NCI-H146 treated with DMSO at 0.1 percent for 48 hours (cell line): ENCODE measurements around the gene ARRB2.
"Not testable (repeated sequence)": the region's sequence is repeated elsewhere in the genome, so short reads cannot be mapped to it uniquely, and the experiment has no call there.

Experiments used
- DNase-seq: peaks from one replicate; lab custom pipeline; 2025; ENCODE audit not compliant: unreplicated experiment; lab: John Stamatoyannopoulos, UW

The ARRB2 gene

DNA sequence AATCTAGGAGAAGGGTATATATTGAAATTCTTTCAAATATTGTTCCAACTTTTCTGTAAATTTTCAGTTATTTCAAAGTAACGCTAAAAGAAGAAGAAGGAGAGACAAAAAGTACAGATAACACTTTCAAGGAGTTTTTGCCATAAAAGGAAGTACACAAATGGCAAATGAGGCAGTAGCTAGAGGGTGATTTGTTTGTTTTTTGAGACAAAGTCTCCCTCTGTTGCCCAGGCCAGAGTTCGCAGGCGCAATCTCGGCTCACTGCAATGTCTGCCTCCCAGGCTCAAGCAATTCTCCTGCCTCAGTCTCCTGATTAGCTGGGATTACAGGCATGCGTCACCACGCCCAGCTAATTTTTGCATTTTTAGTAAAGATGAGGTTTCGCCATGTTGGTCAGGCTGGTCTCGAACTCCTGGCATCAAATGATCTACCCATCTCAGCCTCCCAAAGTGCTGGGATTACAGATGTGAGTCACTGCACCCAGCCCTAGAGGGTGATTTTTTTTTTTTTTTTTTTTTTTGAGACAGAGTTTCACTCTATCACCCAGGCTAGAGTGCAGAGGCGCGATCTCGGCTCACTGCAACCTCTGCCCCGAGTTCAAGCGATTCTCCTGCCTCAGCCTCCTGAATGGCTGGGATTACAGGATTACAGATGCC lies 10.9 kb upstream of the ARRB2 start:
- not testable (repeated sequence) for DNase-seq

DNA sequence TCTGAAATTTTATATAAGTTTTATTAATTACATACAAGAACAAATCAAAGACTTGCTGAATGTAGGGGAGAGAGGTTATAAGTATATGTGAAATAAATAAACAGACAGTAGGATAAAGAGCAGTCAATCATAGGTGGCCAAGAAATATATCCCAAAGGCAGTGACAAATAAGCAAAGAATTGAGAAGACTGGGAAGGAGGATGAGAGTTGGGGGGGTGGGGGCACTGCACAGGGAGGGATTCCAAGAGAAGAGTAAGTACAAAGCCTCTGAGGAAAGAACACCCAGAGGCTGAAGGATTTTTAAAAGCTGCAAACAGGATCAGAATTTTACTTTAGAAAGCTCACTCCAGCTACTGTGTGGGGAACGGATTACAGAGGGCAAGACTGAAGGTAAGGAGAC lies 9.3 kb upstream of the ARRB2 start:
- DNase-seq, result no peak

DNA sequence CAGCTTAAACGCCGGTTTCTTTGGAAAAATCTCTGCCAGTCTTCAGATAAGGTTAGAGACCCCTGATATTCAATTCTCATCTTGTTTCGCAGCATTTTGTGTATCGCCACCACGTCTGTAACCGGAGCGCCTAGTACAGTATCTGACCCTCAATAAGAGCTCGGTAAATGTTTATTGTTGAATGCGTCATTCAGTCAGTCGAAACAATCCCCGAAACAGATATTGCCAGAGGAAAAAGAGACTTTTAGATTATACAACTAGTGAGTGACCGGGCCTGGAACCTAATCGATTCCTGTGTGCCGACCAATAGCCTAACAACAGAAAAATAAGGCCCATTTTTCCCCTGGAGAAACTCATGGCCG lies 7.1 kb upstream of the ARRB2 start:
- no peak for DNase-seq

DNA sequence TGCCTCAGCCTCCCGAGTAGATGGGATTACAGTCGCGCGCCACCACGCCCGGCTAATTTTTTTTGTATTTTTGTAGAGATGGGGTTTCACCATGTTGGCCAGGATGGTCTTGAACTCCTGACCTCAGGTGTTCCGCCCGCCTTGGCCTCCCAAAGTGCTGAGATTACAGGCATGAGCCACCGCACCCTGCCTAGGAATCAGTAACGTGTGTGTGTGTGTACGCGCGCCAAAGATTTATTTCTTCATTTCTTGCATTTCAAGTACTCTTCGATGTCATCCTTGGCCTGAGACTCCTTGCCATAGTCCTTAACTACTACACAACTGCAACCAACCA lies 5.9 kb upstream of the ARRB2 start:
- DNase-seq, result not testable (repeated sequence)

DNA sequence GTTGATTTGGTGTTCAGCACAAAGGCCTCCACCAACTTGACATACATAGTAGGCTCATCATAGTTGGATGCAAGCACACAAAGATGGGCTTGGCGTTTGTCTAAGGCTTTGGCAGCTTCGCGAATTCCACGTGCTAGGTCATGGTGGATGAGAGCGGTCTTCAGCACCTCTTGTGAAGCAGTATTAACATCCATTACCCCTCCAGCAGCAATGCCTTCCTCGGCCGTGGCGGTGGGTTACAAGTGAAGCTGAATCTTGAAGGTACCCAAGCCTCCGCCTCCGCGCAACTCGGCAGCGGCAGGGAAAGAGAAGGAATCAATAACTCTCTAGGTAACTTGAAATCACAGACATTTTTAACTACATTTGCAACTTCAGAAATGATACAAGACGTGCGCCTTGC lies 5.4 kb upstream of the ARRB2 start:
- no peak for DNase-seq

DNA sequence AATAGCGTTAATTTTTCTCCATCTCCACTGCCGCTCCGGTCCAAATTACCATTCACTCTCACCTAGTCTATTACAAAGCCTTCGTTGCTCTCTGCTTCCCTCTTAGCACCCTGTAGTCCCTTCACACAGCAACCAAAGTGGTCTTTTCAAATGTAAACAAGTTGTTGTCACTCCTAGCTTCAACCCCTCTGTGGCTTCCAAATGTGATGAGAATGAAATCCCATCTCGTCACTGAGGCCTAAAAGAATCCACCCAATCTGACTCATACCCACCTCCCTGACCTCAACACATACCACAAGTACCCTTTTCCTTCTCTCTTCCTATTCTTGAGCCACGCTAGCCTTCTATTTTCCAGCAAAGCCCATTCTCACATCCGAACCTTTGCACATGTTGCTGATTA lies 4.3 kb upstream of the ARRB2 start:
- DNase-seq, result no peak

DNA sequence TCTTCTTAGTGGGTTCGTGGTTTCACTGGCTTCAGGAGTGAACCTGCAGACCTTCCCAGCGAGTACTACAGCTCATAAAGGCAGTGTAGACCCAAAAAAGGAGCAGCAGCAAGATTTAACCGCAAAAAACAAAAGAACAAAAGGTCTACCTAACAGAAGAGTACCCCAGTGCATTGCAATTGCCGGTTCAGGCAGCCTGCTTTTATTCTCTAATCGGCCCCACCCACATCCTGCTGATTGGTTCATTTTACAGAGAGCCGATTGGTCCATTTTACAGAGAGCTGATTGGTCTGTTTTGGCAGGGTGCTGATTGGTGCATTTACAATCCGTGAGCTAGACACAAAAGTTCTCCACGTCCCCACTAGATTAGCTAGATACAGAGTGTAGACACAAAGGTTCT lies 2.0 kb upstream of the ARRB2 start:
- DNase-seq, result peak; percentile 4

DNA sequence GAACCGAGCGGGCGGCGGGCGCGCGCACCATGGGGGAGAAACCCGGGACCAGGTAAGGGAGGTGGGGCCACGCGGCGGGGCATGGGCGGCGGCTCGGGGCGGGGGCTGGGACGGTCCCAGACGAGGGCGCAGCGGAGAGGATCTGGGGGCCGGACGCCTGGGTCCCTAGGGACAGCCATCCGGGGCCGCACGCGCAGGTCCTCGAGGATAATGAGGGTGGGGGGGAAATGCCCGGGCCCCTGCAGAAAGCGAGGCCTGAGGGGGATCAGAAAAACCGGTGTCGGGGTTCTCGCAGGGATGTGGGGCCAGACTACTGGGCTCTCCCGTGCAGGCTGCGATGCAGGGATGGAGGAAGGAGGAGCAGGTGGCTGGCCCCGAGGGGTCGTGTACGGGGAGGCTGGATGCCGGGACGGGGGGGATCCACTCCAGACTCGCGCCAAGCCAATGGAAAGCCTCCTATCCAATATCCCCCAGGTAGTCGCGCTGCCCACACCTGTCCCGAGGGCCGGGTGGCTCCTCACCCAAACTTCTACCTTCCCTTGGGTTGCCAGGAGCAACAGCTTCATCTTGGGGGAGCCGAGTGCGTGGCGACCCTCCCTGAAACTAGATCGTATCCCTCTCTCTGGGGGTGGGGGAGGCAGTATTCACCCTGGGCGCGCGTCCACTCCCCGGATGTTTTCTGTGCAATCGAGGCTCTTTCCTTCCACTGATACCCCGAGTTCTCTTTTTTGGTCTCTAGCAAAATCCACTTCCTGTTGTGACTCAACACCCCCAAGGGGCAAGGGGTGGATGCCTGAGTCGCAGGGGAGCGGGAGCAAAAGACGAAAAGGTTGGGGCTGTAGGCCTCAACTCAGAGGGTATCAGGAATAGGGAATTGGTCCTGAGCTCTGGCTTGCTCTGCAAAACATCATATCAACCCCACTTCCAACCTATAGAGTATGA lies 532 bp downstream of the ARRB2 start:
- DNase-seq, result no peak

DNA sequence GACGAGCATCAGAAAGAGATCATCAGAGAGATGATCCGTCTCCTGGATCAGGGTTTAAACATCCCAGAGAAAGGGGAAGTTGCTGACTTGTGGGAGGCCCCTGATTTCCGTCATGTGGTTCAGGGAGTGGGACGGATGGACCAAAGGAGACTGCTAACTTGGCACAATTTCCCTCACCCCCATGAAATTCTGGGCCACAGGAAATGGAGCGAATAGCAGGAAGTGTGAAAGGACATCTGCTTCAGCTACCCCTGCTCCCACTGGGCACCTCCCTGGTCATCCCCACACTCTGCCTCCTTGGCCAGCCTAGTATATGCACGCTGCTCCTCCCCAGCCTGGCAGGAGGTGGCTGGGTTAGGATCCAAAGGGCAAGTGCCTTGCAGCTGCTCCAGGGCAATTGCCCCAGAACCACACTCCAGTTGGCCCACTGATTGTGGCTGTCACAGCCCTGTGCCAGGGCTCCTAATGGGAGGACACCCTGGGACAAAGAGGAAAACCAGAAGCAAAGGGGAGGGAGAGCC lies 1.3 kb downstream of the ARRB2 start:
- DNase-seq, result no peak

DNA sequence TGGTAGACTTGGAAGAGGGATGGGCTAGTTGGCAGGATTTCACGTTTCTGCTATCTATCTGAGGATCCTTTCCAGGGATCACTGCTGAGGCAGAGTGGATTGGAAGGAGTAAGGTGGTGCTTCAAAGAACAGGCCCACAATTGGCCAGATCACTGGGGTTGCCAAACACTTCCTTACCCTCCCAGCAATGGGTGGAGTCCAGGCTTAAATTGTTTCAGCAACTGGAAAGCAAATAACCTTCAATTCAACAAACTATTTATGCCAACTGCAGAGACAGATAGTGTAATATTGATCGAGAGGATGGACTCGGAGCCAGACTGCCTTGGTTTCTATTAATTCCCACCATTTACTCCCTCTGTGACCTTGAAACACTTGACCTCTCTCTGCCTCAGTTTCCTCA lies 2.1 kb downstream of the ARRB2 start:
- no peak for DNase-seq

DNA sequence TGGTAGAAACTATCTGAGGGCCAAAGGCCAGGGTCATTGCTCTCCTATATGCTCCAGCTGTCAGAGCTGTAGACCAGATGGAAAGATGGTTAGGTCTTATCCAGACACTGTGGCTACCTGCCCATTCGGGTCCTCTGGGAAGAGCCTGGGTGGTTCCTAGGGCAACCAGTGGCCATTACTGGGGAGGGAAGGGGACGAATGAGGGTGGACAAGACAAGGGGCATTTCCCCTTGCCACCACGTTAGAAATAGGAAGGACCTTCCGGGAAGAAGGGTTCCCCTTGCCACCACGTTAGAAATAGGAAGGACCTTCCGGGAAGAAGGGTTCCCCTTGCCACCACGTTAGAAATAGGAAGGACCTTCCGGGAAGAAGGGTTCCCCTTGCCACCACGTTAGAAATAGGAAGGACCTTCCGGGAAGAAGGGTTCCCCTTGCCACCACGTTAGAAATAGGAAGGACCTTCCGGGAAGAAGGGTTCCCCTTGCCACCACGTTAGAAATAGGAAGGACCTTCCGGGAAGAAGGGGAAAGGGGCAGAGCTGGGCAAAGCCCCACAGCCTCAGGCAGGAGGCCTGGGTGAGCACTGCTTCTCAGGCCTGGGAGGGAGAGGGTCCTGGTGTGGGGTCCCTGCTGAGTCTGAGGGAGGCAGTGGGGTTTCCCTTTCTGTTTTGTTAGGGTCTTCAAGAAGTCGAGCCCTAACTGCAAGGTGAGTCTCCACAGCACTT lies 4.1 kb downstream of the ARRB2 start:
- not testable (repeated sequence) for DNase-seq

DNA sequence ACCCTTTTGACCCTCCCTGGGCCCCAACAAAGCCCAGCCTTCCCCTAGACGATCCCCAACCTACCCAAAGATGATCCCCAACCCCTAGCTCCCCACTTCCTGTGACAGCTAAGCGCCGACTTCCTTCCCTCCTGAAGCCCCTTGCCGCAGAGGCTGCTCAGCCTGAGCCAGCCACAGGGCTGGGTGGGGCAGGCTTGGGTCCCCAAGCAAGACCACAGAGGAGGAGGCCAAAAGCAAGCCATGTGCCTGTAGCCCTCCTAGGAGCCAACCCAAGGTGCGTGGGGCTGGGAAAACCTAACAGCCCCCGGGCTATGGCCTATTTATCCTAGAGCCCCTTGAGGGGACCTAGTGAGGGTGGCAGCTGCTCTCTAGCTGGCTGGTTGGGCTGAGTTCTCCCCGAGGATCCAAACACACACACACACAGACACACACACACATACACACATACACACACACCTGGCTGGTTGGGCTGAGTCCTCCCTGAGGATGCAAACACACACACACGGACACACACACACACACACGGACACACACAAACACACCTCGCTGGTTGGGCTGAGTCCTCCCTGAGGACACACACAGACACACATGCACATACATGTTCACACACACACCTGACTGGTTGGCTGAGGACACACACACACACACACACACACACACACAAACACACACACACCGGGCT lies 4.8 kb downstream of the ARRB2 start:
- DNase-seq, result no peak

DNA sequence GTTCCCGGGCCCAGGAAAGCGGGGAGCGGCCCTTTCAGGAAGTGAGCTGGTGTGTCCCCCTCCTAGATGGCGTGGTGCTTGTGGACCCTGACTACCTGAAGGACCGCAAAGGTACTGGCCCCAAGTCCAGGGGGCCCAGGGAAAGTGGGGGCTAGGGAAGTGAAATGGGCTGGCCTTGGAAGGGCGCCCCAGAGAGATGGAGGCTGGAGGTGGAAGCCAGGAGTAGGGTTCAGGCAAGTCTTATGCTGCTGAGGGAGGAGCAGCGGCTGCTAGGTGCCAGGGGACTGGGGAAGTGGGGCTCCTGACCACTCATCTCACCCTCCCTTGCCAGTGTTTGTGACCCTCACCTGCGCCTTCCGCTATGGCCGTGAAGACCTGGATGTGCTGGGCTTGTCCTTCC lies 5.6 kb downstream of the ARRB2 start:
- DNase-seq, result no peak

DNA sequence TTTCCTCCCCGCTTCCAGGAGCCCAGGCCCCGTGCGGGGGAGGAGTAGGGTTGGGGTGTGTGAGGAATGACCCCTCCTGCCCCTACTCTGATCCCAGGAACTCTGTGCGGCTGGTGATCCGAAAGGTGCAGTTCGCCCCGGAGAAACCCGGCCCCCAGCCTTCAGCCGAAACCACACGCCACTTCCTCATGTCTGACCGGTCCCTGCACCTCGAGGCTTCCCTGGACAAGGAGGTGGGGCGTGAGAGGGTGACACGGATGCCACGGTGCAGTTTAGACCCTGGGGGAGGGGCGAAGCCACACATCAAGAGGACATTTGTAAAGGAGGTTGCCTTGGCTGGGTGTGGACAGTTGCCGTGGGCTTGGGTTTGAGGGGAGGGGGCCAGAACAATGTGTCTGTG lies 7.4 kb downstream of the ARRB2 start:
- no peak for DNase-seq

DNA sequence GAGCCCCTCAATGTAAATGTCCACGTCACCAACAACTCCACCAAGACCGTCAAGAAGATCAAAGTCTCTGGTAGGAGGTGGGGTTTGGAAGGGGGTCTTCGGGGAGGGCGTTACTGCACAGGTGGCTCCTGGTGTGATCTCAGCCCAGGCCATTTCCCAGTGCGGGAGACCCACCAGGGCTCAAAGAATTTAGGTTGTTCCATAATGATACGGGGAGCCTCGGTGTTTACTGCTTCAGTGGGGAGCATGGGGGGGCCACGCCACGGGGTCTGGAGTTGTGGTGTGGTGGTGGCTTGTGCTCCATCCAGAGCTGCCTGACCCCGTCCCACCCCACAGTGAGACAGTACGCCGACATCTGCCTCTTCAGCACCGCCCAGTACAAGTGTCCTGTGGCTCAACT lies 7.8 kb downstream of the ARRB2 start:
- DNase-seq, result no peak

DNA sequence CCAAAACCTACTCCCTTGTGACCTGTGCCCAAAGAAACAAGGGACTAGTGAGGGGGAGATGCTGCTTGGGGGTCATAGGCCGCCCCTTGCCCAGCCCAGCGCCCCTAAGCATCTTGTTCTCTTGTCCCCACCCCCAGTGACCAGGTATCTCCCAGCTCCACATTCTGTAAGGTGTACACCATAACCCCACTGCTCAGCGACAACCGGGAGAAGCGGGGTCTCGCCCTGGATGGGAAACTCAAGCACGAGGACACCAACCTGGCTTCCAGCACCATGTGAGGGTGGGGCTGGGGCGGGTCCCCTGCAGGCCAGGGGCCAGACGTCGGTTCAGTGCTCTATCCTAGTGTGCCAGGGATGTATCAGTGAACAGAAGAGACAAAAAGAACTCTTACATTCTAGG lies 8.7 kb downstream of the ARRB2 start:
- DNase-seq, result no peak

DNA sequence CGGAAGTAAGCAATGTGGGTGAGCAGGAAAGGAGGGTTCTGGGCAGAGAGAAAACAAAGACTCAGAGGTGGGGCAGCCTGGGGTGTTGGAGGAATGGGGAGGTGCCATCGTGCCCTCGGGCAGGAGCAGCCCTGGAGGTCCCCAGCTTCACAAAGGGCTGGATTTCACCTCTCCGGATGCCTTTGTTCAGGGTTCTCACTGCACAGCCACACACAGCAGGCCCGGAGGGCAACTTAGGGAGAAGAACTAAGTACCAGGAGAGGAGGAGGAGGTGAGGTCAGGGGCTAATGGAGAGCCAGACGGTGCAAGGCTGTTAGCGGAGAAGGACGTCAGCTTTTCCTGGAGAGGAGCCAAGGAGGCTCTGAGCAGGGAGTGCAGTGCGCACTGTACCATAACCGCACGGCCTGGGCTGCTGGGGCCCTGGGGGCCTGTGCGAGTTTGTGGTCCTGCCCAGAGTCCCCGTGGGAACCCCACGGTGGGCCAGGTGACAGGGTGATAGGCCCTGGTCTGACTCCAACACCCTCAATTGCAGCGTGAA lies 9.3 kb downstream of the ARRB2 start:
- DNase-seq, result no peak

DNA sequence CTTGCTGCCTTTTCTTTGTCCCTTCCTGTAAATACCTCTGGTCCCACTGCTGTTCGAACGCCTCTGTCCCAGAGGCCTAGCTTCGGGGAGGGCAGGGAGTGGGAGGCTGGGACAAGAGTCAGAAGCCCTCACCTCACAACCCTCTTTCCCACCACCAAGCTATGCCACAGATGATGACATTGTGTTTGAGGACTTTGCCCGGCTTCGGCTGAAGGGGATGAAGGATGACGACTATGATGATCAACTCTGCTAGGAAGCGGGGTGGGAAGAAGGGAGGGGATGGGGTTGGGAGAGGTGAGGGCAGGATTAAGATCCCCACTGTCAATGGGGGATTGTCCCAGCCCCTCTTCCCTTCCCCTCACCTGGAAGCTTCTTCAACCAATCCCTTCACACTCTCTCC lies 10.4 kb downstream of the ARRB2 start:
- DNase-seq, result no peak

DNA sequence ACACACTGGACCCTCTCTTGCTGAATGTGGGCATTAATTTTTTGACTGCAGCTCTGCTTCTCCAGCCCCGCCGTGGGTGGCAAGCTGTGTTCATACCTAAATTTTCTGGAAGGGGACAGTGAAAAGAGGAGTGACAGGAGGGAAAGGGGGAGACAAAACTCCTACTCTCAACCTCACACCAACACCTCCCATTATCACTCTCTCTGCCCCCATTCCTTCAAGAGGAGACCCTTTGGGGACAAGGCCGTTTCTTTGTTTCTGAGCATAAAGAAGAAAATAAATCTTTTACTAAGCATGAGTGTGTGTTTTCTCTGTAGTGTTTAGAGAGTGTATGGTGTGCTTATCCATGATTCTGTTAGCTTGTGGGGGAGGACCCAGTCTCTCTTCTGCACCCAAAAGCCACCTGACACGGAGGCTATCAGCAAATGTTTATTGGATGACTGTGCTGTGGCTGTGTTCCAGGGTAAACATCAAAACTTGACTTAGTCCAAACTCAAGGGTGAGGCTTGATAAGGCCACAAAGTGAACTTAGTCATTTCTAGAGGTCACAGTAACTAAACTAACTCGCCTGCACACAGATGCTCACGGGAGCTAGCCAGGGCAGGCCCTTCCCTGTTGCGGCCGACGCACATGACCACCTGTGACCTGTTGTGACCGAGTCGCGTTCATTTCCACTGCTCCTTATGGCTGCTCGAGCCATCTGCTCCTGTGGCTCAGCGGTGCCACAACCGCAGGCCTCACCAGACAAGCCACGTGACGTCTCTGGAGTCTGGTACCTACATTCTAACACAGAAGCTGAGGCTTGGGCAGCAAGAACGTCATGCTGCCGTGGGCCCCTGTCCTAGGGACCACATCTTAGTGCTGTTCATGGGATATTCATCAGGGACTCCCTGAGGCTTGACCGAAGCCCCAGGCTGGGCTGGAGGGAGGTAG lies 11.0 kb downstream of the ARRB2 start:
- DNase-seq, result no peak

DNA sequence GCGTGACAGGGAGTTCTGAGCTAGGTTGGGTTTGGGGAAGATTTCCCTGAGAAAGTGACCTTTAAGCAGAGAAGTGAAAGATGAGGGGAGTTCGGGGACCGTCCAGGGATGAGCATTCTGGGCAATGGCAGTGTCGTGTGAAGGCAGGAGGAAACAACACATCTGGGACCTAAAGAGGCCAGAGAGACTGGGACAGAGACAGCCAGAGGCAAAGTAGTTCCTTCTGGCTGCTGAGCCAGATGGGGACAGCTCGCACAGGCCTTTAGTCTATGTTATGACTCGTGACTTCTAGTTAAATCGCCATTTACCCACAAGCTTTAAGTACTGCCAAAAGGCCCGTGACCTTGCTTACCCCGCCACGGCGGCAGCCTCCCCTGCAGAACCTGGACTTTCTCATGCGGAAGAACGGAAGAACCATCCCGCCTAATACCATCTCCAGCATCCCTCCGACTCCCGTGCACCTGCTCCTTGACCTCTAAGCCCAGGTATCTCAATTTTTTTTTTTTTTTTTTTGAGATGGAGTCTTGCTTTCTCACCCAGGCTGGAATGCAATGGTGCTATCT lies 12.3 kb downstream of the ARRB2 start:
- DNase-seq, result no peak
